PC-9 (cell line): Measurements from ENCODE around the gene SMAP1. TPM values are rescaled to one million over a fixed set of nuclear protein-coding genes. Genes with fewer than 3 reads are reported as not detected.

ENCODE experiments used
- BruUV-seq: library from RNA; stranded (reverse); fragments of 400-500 nt; replicated peaks from 2 replicates; lab custom pipeline; 2021; lab: Mats Ljungman, UMichigan
- CTCF ChIA-PET: fragments of 300-600 bp; sonication (Branson Sonifier 250); formaldehyde crosslinking; loops from one replicate; lab custom pipeline; 2022; ENCODE audit warnings: antibody characterized with exemption; lab: Charles Lee
- POLR2A ChIA-PET: fragments of 300-600 bp; sonication (Branson Sonifier 250); formaldehyde crosslinking; loops from one replicate; lab custom pipeline; 2022; ENCODE audit warnings: antibody characterized with exemption; ENCODE audit not compliant: unreplicated experiment; lab: Charles Lee
- DNase-seq, 2 experiments: peaks; one replicate each; pipeline versions ENCODE4 v3.0.0 to v3.0.0-alpha.2; 2015 to 2022; ENCODE audit warnings: mixed read lengths in 1 of 2
- H2AFZ ChIP-seq: fragments of 200-600 bp; sonication (generic); 2 replicates; pipeline ENCODE4 v1.8.1; 2017; ENCODE audit warnings: antibody characterized with exemption
- H3F3A ChIP-seq: fragments of 200-600 bp; sonication (generic); 2 replicates; pipeline ENCODE4 v1.8.1; 2017; ENCODE audit warnings: antibody characterized with exemption, mild to moderate bottlenecking, low read depth; ENCODE audit not compliant: insufficient read depth
- H3K27ac ChIP-seq: fragments of 200-600 bp; sonication (generic); 2 replicates; pipeline ENCODE4 v1.6.1; 2016; ENCODE audit warnings: mixed run types
- H3K27me3 ChIP-seq: fragments of 200-600 bp; sonication (generic); 2 replicates; pipeline ENCODE4 v1.6.1; 2016; ENCODE audit warnings: low read depth, mixed run types; ENCODE audit not compliant: insufficient read depth
- H3K36me3 ChIP-seq: fragments of 200-600 bp; sonication (generic); 2 replicates; pipeline ENCODE4 v1.6.1; 2016; ENCODE audit warnings: low read depth, mixed run types
- H3K4me1 ChIP-seq: fragments of 200-600 bp; sonication (generic); replicated peaks from 2 replicates; pipeline ENCODE4 v1.6.1; 2016; ENCODE audit warnings: mixed run types; ENCODE audit not compliant: insufficient read depth
- H3K4me2 ChIP-seq: fragments of 200-600 bp; sonication (generic); 2 replicates; pipeline ENCODE4 v1.6.1; 2017; ENCODE audit warnings: mixed run types
- H3K4me3 ChIP-seq: fragments of 200-600 bp; sonication (generic); 2 replicates; pipeline ENCODE4 v1.6.1; 2016; ENCODE audit warnings: mixed run types
- H3K79me2 ChIP-seq: fragments of 200-600 bp; sonication (generic); 2 replicates; pipeline ENCODE4 v1.6.1; 2017; ENCODE audit warnings: low read depth, mixed run types
- H3K9me2 ChIP-seq: fragments of 200-600 bp; sonication (generic); 2 replicates; pipeline ENCODE4 v1.8.1; 2017; ENCODE audit warnings: mild to moderate bottlenecking; ENCODE audit not compliant: insufficient read depth
- H3K9me3 ChIP-seq: fragments of 200-600 bp; sonication (generic); 2 replicates; pipeline ENCODE4 v1.8.1; 2016; ENCODE audit warnings: low read depth; ENCODE audit not compliant: insufficient read depth
- H4K20me1 ChIP-seq: fragments of 200-600 bp; sonication (generic); 2 replicates; pipeline ENCODE4 v1.8.1; 2017; ENCODE audit not compliant: insufficient read depth
- EZH2 ChIP-seq: fragments of 200-600 bp; sonication (generic); IDR thresholded peaks from 2 replicates; pipeline ENCODE4 v1.8.0; 2017; ENCODE audit warnings: antibody characterized with exemption, low read depth
- intact Hi-C: fragments of 100-400 bp; cut with micrococcal nuclease; formaldehyde crosslinking; loops from one replicate; pipeline ENCODE4 v1.10.0; 2022; ENCODE audit not compliant: unreplicated experiment
- total RNA-seq: library from RNA; stranded (reverse); gene quantifications from 2 replicates; pipeline ENCODE4 v1.2.3, GENCODE V29; 2021
- TF ChIP-seq, protein P1 (sequence below): fragments of 200-600 bp; sonication (generic); conservative IDR thresholded peaks from 2 replicates; pipeline ENCODE4 v1.6.1; 2017; ENCODE audit warnings: mixed run types, antibody characterized with exemption, mild to moderate bottlenecking, moderate library complexity

The SMAP1 gene
- total RNA-seq, 1 experiment from 2014 or later = 29.3 TPM

DNA sequence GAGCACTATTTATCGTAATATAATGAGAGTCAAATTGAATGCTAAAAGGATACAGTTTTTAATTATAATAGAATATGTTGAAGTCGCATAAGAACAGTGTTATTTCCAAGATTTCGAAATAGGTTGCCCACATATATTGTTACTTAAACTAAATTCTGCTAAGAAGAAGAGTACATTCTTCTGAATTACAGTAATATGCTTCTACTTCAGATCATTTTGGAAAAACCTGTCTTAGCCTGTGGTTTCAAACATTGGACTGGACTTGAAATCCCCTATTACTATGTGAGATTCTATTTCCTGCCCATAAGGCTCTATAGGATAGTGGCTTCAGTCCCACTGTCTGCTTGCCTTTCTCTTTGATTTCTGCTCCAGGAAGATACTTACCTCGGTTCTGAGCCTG lies 152.0 kb downstream of the SMAP1 start:
- CTCF ChIA-PET = no interaction called here
- no peaks in the 10 kb centered on the region for H3K9me3 ChIP-seq
- H3K79me2 ChIP-seq = no peaks in the 10 kb centered on the region
- no peak for DNase-seq
- POLR2A ChIA-PET = no interaction called here
- BruUV-seq = no TSS peak
- intact Hi-C loops = no loop called here
- no peaks in the 10 kb centered on the region for H3K36me3 ChIP-seq
- H3K27ac ChIP-seq = no peak overlapping the region
- TF ChIP-seq EZH2 = no peak
- H3K4me1 ChIP-seq = no peaks in the 10 kb centered on the region
- H3K4me3 ChIP-seq = no peak overlapping the region
- H3K9me2 ChIP-seq = no peaks in the 10 kb centered on the region
- no peaks in the 10 kb centered on the region for H4K20me1 ChIP-seq
- H2AFZ ChIP-seq = no peak overlapping the region
- no peaks in the 10 kb centered on the region for H3K27me3 ChIP-seq
- H3F3A ChIP-seq = no peaks in the 10 kb centered on the region
- H3K4me2 ChIP-seq = no peak overlapping the region

GRCh38 chr6:70820778-70821177 lies 153.1 kb downstream of the SMAP1 start:
- no TSS peak for BruUV-seq
- no peak overlapping the region for H3K27ac ChIP-seq
- CTCF ChIA-PET = no interaction called here

GRCh38 chr6:70821751-70822150 lies 154.1 kb downstream of the SMAP1 start:
- H2AFZ ChIP-seq = no peak overlapping the region
- H4K20me1 ChIP-seq = no peaks in the 10 kb centered on the region
- no peaks in the 10 kb centered on the region for H3K9me3 ChIP-seq
- intact Hi-C loops = no loop called here
- H3K27ac ChIP-seq = no peak overlapping the region
- H3K9me2 ChIP-seq = no peaks in the 10 kb centered on the region
- ChIA-PET CTCF (no interaction called here), POLR2A (interaction anchor here (0.7 kb wide), 1 partner anchor 358 kb away, joined by 3 read pairs; no protein-coding TSS in a partner anchor)
- H3K79me2 ChIP-seq = no peaks in the 10 kb centered on the region
- H3F3A ChIP-seq = no peaks in the 10 kb centered on the region
- H3K4me2 ChIP-seq = no peak overlapping the region
- no peaks in the 10 kb centered on the region for H3K27me3 ChIP-seq
- H3K4me3 ChIP-seq = no peak overlapping the region
- TF ChIP-seq, protein P1, sequence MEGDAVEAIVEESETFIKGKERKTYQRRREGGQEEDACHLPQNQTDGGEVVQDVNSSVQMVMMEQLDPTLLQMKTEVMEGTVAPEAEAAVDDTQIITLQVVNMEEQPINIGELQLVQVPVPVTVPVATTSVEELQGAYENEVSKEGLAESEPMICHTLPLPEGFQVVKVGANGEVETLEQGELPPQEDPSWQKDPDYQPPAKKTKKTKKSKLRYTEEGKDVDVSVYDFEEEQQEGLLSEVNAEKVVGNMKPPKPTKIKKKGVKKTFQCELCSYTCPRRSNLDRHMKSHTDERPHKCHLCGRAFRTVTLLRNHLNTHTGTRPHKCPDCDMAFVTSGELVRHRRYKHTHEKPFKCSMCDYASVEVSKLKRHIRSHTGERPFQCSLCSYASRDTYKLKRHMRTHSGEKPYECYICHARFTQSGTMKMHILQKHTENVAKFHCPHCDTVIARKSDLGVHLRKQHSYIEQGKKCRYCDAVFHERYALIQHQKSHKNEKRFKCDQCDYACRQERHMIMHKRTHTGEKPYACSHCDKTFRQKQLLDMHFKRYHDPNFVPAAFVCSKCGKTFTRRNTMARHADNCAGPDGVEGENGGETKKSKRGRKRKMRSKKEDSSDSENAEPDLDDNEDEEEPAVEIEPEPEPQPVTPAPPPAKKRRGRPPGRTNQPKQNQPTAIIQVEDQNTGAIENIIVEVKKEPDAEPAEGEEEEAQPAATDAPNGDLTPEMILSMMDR = no peak
- no peak for TF ChIP-seq EZH2
- H3K36me3 ChIP-seq = no peaks in the 10 kb centered on the region
- BruUV-seq = no TSS peak
- no peaks in the 10 kb centered on the region for H3K4me1 ChIP-seq
- no peak for DNase-seq

More at GRCh38 chr6:70820778-70821177, 153.1 kb downstream of the SMAP1 start:
- no peaks in the 10 kb centered on the region for H3K79me2 ChIP-seq
- H3K27me3 ChIP-seq = no peaks in the 10 kb centered on the region
- H3K9me3 ChIP-seq = no peaks in the 10 kb centered on the region
- no peaks in the 10 kb centered on the region for H3K9me2 ChIP-seq
- H3K4me1 ChIP-seq = no peaks in the 10 kb centered on the region
- no peak for DNase-seq
- no peaks in the 10 kb centered on the region for H4K20me1 ChIP-seq
- POLR2A ChIA-PET = no interaction called here
- no peaks in the 10 kb centered on the region for H3K36me3 ChIP-seq
- H3K4me2 ChIP-seq = no peak overlapping the region
- intact Hi-C loops = no loop called here
- H2AFZ ChIP-seq = no peak overlapping the region
- H3K4me3 ChIP-seq = no peak overlapping the region
- no peak for TF ChIP-seq EZH2
- TF ChIP-seq, protein P1 = no peak
- no peaks in the 10 kb centered on the region for H3F3A ChIP-seq

- H3K9me3 ChIP-seq = no peaks in the 10 kb centered on the region
- no peaks in the 10 kb centered on the region for H3K79me2 ChIP-seq
- no peaks in the 10 kb centered on the region for H4K20me1 ChIP-seq
- intact Hi-C loops = no loop called here
- POLR2A ChIA-PET = no interaction called here
- no peaks in the 10 kb centered on the region for H3K4me1 ChIP-seq
- no TSS peak for BruUV-seq
- H3K36me3 ChIP-seq = no peaks in the 10 kb centered on the region
- CTCF ChIA-PET = no interaction called here
- H3K9me2 ChIP-seq = no peaks in the 10 kb centered on the region
- no peak for DNase-seq
- no peaks in the 10 kb centered on the region for H3K27me3 ChIP-seq
- no peak overlapping the region for H3K4me3 ChIP-seq
- H3K27ac ChIP-seq = no peak overlapping the region
- H3K4me2 ChIP-seq = no peak overlapping the region
- no peak for TF ChIP-seq EZH2
- TF ChIP-seq, protein P1 = no peak
- no peaks in the 10 kb centered on the region for H3F3A ChIP-seq
- H2AFZ ChIP-seq = no peak overlapping the region
These were observed 156.0 kb downstream of the SMAP1 start for GRCh38 chr6:70823651-70824050.
